Glutamatergic neuron (in vitro differentiated cells): ENCODE measurements around the gene XCL1. TPM values are rescaled to one million over a fixed set of nuclear protein-coding genes. Genes with fewer than 3 reads are reported as not detected.
"Not testable (repeated sequence)": the region's sequence is repeated elsewhere in the genome, so short reads cannot be mapped to it uniquely, and the experiment has no call there.

ENCODE experiments used
- DNase-seq: peaks from one replicate; pipeline ENCODE4 v3.0.0; 2022
- H3K27ac Mint-ChIP-seq: one replicate; pipeline ENCODE4 v1.8.0; 2020; ENCODE audit warnings: mild to moderate bottlenecking, mixed read lengths, inconsistent platforms; ENCODE audit not compliant: unreplicated experiment
- H3K27me3 Mint-ChIP-seq: one replicate; pipeline ENCODE4 v1.8.0; 2020; ENCODE audit warnings: mild to moderate bottlenecking, moderate library complexity, mixed read lengths, inconsistent platforms; ENCODE audit not compliant: unreplicated experiment
- H3K36me3 Mint-ChIP-seq: one replicate; pipeline ENCODE4 v1.8.0; 2020; ENCODE audit warnings: mild to moderate bottlenecking, mixed read lengths, inconsistent platforms; ENCODE audit not compliant: unreplicated experiment
- H3K4me1 Mint-ChIP-seq: one replicate; pipeline ENCODE4 v1.8.0; 2020; ENCODE audit warnings: mild to moderate bottlenecking, low read depth, mixed read lengths, inconsistent platforms; ENCODE audit not compliant: unreplicated experiment
- H3K4me3 Mint-ChIP-seq: one replicate; pipeline ENCODE4 v1.8.0; 2020; ENCODE audit warnings: mild to moderate bottlenecking, mixed read lengths, inconsistent platforms; ENCODE audit not compliant: unreplicated experiment
- H3K9me3 Mint-ChIP-seq: one replicate; pipeline ENCODE4 v1.8.0; 2020; ENCODE audit warnings: mild to moderate bottlenecking, moderate library complexity, mixed read lengths, inconsistent platforms; ENCODE audit not compliant: unreplicated experiment
- CTCF ChIP-seq: fragments of 200-600 bp; sonication (generic); IDR thresholded peaks from one replicate; pipeline ENCODE4 v1.5.0; 2021; ENCODE audit not compliant: partially characterized antibody, unreplicated experiment
- total RNA-seq: library from RNA; stranded (reverse); fragmentation: NEBNext Ultra II Directional; extraction: Animal tissue kit (Norgen Biotek cat#: 25700); gene quantifications from one replicate; pipeline ENCODE4 v1.2.1, GENCODE V29; 2021; ENCODE audit not compliant: unreplicated experiment

Gene XCL1
- total RNA-seq, 1 donor from 2014 or later = not detected

- Mint-ChIP-seq H3K27ac (no peak overlapping the region), H3K4me1 (no peaks in the 10 kb centered on the region), H3K9me3 (no peaks in the 10 kb centered on the region)
These were observed 8.1 kb upstream of the XCL1 start for GRCh38 chr1:168568346-168568745.

DNA sequence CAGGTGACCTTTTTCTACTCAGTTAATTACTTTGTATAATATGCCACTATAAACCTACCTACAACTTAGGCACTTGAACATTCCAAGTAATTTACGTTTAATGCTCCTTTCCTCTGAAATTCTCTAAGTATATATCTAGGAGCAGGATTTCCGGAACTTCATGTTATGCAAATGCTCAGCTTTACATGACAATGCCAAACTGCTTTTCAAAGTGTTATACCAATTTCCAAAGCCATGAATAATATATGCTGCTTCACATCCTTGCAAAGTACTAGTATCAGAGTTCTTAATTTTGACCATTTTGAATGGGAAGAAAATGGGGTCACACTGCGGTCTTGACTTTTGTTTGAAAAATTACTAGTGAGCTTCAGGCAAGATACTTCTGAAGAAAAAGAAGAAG is 5.8 kb upstream of the XCL1 start:
- TF ChIP-seq CTCF = no peak
- H3K27me3 Mint-ChIP-seq = no peaks in the 10 kb centered on the region
- H3K36me3 Mint-ChIP-seq = no peaks in the 10 kb centered on the region
- no peak overlapping the region for H3K27ac Mint-ChIP-seq
- no peak overlapping the region for H3K4me3 Mint-ChIP-seq
- DNase-seq = no peak
- no peaks in the 10 kb centered on the region for H3K4me1 Mint-ChIP-seq
- H3K9me3 Mint-ChIP-seq = no peaks in the 10 kb centered on the region

More at GRCh38 chr1:168568346-168568745, 8.1 kb upstream of the XCL1 start:
- no peak for DNase-seq
- no peak overlapping the region for H3K4me3 Mint-ChIP-seq
- TF ChIP-seq CTCF = no peak
- no peaks in the 10 kb centered on the region for H3K27me3 Mint-ChIP-seq
- H3K36me3 Mint-ChIP-seq = no peaks in the 10 kb centered on the region

DNA sequence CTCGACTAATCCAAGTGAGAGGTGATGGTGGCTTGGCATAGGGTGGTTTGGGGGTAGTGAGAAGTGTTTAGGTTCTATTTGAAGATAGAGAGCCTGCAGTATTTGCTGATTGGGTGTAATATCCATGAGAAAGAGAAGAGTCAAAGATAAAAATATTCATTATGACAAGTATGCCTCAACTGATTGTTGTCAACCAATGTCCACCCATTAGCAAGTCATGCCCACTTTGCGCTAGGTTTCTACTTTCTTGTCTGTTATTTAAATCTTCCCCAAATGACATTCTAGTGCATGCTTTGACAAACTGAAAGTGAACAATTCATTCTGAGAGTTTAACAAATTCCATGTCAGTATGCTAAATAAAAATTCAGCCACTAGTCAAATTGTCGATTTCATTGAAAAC is 3.8 kb upstream of the XCL1 start:
- no peak for TF ChIP-seq CTCF
- Mint-ChIP-seq H3K4me1 (no peaks in the 10 kb centered on the region), H3K27ac (no peak overlapping the region), H3K36me3 (no peaks in the 10 kb centered on the region), H3K9me3 (no peaks in the 10 kb centered on the region), H3K27me3 (no peaks in the 10 kb centered on the region), H3K4me3 (no peak overlapping the region)
- DNase-seq = no peak

DNA sequence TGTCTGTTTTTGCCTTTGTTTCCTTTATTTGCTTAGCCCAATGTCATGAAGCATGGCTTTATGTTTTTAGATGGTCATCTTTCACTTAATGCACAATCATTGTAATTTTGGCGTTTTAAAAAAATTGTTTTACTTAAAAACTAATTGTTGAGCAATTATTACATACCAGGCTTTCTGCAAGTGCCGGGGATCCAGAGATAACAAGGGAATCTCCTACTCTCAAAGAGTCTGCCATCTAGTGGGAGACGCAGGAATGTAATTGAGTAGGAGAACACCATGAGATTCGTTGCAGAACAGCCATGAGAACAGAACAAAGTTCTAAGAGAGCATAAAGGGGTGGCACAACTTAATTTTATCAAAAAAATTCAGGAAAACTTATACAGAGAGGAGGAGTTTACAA is 2.2 kb upstream of the XCL1 start:
- H3K27me3 Mint-ChIP-seq, H3K4me3 Mint-ChIP-seq, DNase-seq, H3K27ac Mint-ChIP-seq, H3K4me1 Mint-ChIP-seq, H3K9me3 Mint-ChIP-seq, H3K36me3 Mint-ChIP-seq: not testable (repeated sequence)
- TF ChIP-seq CTCF = peak; percentile 48

DNA sequence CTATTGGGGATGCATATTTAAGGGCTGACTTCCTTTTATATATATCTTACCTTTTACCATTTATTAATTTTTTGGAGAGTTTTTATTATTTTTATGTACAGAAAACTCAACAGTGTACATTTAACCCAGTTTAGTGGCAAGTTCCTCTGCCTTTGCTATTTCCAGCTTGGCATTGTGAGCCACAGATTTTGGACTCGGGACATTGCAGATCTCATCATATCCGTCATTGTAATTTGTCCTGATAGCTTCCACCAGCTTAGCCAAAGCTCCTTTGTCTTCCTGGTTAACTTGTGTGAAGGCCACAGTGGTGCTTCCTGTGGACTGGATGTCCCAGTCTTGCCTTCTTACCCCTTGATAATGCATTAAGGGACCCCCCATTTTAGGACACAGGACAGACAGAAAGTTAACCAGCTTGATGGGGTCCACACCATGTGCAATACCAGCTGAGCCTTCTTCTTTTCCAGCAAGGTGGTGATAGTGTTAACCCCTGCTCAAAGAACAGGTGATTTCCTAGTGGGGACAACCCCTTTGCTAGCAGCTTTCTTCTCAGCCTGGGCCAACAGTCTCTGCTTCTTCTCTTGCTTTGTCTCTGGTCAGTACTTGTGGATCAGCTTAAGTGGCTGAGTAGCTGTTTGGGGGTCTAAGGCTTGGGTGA is 2.3 kb downstream of the XCL1 start:
- not testable (repeated sequence) for H3K36me3 Mint-ChIP-seq, H3K4me1 Mint-ChIP-seq, H3K4me3 Mint-ChIP-seq, H3K9me3 Mint-ChIP-seq, H3K27me3 Mint-ChIP-seq, H3K27ac Mint-ChIP-seq, DNase-seq

DNA sequence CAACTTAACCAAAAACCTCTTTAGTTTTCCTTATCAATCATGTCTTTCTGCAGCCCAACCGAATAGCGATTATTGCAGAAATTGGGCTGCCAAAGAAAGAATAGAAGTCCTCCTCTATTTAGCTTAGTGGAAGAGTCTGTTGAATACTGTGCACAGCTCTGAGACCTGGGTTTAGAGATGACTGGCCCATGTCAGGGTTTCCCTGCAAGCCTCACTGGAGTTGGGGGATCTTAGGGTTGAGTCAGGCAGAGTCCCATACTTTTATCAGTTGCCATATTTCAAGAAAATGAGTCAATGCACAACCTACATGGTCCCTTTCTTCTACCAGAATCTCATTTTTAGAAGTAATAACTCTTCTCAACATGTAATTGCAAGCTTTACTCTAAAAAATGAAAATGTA is 3.9 kb downstream of the XCL1 start:
- not testable (repeated sequence) for H3K4me1 Mint-ChIP-seq, H3K27ac Mint-ChIP-seq, H3K9me3 Mint-ChIP-seq, H3K36me3 Mint-ChIP-seq, H3K4me3 Mint-ChIP-seq, H3K27me3 Mint-ChIP-seq, DNase-seq

GRCh38 chr1:168580991-168581390 is 4.6 kb downstream of the XCL1 start:
- not testable (repeated sequence) for DNase-seq, H3K27ac Mint-ChIP-seq, H3K27me3 Mint-ChIP-seq, H3K9me3 Mint-ChIP-seq, H3K36me3 Mint-ChIP-seq, H3K4me1 Mint-ChIP-seq, H3K4me3 Mint-ChIP-seq
